GM21381 (cell line): Measurements from ENCODE around the gene CFAP91.
A peak's percentile ranks its signal among the peaks of the same experiment; 100 is the strongest.

Experiments
- ATAC-seq: cut with Tn5 transposase; IDR thresholded peaks from one replicate; pipeline ENCODE4 v1.9.1; 2021; ENCODE audit warnings: mild to moderate bottlenecking, moderate library complexity; ENCODE audit not compliant: unreplicated experiment

The CFAP91 gene

DNA sequence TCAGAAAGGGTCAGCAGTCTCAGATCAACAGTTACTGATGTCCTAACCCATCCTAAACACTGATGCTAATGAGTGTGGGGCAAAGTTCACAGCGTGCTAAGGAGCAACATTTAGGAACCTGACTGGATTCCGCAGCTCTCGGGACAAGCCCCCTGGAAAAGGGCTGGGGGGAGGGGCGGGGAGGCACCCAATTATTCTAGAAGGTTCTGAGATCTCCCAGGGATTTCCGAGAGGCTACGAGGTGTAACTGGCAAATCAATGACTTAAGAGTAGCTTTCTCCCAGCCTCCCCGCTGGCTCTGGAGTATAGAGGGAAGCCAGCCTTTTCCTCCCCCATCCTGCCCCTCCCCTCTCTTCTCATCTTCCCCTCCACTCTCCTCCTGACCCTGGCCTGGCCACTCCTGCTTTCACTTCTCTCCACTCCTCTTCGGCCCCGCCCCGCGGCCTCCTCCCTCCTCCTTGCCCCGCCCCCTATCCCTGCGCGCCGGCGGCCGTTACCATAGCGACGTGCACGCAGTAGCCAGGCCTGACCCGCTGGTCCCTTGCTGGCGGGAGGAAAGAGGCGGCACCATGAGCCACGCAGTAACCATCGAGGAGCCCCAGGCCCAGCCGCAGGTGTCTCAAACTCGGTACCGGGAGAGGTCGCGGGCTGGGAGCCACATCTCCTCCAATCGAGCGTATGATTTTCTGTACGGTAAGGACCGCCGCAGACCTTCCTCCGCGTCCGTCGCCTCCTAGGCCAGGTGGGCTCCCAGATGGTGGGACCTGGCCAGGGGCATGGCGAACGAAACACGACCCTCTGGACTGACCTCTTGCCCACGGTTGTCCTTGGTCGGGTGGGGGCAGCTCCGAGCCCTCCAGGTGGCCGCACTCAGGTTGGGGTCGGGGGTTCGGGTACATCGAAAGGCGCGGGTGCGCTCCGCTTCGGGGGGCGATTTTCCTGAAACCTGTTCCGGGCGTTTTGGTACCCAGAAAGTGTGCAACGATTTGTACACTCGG, at the start of gene CFAP91:
TSS of gene CFAP91 (plus strand) at position 493 of the 998 bp plus-strand sequence. CDS start at position 570, 77 bp downstream.
- peak; percentile 94 for ATAC-seq

GRCh38 chr3:119653876-119654275, 48.9 kb upstream of the CFAP91 start:
- no peak for ATAC-seq

GRCh38 chr3:119657887-119658702, 44.7 kb upstream of the CFAP91 start:
- ATAC-seq = peak; percentile 67

DNA sequence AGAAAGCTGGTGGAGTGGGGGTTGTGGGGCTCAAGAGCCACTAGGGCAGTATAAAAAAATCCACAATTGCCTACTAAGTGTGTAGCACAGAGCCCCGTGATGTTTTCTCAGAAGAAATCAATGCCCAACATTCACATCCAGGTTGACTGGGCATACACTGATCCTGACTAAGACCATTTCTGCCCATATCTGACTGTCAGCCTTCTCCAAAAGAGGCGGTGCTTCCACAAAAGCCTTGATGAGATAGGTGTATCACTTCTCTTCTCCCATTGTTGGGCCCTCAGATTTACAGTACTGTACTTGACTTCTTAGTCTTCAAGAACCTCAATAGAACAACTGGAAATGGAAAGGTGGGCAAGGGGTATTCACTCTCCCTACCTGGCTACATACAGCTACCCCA, 43.8 kb upstream of the CFAP91 start:
- ATAC-seq = no peak

DNA sequence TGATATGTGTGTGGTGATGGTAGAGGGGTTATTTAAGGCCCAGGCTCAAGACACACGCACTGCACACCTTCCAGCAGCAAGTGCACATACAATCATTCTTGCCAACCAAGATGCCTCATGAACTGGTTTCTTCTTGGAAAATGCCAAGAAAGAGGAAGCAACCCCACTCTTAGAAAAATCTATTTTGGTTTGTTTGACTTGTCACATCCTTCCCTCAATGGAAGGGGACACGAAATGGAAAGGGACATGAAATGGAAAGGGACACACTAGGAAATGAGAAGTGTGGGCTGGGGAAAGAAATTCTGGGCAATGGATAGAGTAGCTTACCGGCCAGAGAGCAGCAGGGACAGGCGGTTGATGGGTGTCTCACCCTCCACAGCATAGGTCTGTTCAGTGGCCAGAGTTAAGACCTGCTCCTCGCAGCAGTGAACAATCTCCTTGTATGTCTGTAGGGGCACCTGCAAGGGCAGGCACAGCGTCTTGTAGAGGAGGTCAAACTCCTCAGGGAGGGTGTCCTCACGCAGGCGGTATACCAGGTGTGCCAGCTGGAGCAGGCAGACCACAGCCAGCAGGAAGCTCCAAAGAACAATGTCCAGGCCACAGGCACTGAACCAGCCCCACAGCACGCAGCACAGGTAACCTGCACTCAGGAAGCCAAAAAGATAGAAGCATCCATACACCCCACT, 43.1 kb upstream of the CFAP91 start:
- ATAC-seq = no peak

- ATAC-seq = no peak
Measured at GRCh38 chr3:119660474-119661440, 42.1 kb upstream of the CFAP91 start, which contains the start of gene POPDC2. Gene POPDC2 (minus strand): TSS chr3:119660589. CDS start chr3:119660423, 166 bp downstream.

DNA sequence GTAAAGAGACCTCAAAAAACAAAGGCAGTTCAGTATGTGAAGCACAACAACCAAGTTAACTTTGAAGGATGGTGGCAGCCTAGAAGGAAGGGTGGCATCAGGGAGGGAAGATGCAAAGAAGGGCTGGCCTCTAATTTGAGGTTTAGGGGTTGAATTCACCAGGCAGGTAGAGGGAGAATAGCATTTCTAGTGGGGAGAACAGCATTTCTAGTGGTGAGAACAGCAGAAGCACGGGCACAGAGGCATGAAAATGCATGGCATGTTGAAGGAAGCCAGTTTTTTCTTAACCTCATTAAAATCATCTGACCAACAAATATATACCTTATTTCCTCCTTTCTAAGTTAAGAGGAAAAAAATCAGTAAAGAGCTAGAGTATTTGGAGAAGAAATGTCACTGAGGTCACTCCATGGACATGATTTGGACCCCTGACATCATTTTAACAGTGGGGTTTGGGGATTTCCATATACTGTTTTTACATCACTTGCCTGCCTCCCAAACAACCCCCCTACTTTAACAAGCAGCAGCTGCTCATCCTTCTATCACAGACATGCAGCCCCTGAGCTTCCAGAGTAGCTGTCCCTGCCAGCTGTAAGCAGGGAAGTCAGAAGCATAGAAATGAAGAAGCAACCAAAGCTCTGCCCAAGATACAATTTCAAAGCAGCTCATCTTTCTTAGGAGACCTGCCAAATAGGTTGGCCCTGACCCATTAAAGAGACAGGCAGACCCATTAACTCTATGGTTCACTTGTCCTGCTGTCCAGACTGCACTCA, 40.0 kb upstream of the CFAP91 start:
- ATAC-seq = no peak

DNA sequence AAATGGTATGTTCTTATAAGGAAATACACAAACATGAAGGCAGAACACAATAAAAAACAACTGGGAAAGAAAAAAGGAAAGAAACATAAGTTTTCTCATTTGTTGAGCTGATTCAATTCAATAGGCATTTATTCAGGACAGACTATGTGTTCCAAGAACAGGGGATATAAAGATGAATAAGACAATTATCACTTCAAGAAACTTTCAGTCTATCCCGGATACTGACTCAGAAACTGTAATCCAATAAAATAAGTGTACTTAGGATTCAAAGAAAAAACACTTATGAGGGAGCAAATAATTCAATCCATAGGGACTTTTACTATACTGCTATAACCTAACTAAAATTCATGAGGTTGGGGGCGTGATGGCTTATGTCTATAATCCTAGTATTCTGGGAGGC, 38.9 kb upstream of the CFAP91 start:
- no peak for ATAC-seq

DNA sequence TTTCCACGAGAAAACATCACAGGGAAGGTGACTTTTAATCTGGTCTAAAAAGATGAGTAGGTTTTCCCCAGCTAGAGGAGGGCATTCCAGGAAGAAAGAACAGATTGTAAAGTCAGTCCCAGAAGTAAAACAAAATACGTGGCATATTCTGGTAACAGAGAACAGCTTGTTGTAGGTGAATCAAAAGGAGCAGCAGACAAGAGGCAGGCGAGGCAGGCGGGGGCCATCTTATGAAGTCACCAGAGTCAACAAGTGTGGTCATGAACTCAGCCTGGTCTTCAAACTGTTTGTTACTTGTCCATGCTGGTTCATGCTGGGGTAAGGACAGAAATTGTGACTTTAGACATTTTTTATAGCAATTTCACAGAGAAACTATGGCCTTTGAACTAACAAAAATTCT, 38.5 kb upstream of the CFAP91 start:
- ATAC-seq = no peak

DNA sequence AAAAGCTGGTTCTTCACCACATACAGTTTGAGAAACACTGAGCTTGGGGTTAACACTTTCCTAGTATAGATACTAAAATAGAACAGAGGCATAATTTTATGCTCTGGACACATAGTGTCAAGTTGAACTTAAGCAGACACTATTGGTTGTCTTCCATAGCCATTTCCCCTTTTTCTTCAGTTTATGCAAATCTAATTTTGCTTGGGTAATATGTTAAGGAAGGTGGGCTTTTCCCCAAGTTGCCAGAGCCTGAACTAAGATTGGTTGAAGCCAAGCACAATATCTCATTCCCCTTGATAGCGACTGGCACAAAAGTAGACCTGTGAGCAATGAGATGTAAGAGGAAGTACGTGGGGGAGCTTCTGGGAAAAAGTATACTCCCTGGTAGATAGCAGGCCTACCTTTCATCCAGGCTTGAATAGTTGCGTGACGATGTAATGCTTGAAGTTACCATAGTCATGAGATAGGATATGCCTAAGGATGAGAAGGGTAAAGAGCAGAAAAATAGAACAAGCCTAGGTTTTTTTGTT, 37.9 kb upstream of the CFAP91 start:
- no peak for ATAC-seq

- no peak for ATAC-seq
Measured at GRCh38 chr3:119665954-119666559, 36.8 kb upstream of the CFAP91 start.

DNA sequence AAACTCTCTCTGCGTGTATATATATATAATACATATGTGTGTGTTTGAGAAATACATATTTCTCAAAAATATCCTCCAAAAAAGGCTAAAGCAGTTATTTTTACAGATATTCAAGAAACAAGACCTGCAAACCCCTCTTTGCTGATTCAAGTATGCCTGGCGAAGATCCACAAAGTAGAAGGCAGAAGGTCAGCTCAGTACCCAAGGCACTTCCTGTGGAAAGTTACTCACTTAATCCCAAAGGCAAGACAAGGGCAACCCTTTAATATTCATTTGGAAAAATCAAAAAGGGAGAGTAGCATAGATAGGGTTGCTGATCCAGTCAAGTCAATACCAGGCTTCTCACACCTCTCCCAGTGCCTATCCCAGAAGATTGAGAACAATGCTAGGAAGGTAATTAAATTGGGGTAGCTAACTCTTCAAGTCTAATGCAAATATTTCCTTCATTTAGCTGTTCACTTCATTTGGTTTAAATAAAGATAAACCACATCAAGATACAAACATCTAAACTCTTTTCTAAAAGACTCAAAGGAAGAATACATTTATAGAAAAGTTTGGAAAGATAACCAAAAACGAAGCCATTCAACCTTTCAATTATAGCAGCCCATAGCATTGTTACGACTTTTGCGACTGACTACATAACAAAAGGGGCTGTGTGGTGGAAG, 32.8 kb upstream of the CFAP91 start:
- ATAC-seq = no peak

DNA sequence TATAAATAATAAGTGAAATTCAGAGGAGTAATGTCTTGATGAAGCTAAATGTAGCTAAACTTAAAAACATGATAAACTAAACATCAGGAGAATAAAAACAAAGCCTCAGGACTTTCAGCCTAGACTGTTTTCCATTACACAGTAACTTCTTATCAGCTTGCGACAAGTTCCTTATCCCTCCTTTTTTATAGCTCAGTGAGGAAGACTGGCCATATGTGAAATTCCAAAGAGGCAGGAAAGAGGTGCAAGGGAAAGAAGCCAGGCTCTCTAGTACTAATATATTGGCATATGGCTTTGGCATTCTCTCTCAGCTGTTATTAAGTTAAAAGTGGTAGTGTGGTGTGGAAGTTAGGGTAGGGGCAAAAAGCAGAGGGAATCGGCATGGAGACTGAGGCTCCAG, 30.0 kb upstream of the CFAP91 start:
- no peak for ATAC-seq

- ATAC-seq = no peak
Measured at GRCh38 chr3:119673875-119674274, 28.9 kb upstream of the CFAP91 start.

- no peak for ATAC-seq
Measured at GRCh38 chr3:119675188-119675874, 27.5 kb upstream of the CFAP91 start.

DNA sequence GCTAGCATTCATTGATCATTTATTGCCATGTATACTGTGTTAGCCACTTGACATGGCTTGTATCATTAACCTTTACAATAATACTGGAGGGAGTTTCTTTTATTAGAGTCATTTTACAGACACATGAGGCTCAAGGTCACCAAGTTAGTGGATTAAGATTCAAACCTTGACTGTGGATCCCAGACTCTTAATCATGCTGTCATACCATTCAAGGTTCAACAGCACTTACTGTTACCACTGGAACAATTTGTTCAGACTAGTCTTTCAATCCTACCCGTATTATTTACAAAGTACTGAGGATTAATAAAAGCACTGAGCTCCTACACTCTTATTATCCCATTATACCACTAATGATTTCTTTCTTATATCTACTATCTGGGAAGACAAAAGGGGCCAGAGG, 26.8 kb upstream of the CFAP91 start:
- no peak for ATAC-seq
